ENCODE results near the gene HOXA10.
A peak's percentile ranks its signal among the peaks of the same experiment; 100 is the strongest.

Gene HOXA10

DNA sequence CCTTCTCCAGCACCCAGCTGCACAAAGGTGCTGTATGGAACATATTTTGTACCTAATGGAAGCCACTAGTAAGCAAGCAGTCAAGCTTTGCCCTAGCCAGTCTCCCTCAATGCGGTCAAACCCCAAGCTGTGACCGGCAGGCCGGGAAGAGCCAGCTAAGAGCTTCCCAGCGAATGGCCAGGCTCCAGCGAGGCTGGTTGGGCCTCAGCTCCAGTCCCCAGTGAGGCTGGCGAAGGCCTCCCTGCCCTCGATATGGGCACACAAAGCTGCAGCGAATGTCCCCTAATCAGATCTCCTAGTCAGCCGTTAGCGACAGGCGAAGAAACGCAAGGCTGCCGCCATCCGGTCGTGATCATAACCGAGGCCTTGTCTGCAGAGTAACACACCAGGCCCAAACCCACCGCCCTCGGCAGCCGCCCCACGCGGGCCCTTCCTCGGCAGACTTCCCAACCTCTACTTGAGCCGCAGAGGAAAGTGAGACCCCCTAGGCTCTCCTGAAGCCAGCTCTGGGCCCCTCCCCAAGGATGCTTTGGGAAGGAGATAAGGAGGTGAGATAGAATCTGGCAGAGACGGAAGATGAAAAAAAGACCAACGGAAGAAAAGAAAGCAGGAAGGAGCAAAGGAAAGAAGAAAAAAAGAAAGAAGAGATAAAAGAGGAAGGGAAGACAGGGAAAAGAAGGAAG is 5.7 kb downstream of the HOXA10 start:
- no peak for DNase-seq (ENCODE audit: low read depth in 1 of 2, low spot score in 1 of 2)
- H3K27me3 ChIP-seq (ENCODE audit: insufficient read depth, poor library complexity, severe bottlenecking), result peaks cover 88% of the 10 kb centered on the region
- no peak for TF ChIP-seq GABPA (IDR thresholded peaks at IDR 0.05; ENCODE audit: low read depth)
- TF ChIP-seq, protein P1, sequence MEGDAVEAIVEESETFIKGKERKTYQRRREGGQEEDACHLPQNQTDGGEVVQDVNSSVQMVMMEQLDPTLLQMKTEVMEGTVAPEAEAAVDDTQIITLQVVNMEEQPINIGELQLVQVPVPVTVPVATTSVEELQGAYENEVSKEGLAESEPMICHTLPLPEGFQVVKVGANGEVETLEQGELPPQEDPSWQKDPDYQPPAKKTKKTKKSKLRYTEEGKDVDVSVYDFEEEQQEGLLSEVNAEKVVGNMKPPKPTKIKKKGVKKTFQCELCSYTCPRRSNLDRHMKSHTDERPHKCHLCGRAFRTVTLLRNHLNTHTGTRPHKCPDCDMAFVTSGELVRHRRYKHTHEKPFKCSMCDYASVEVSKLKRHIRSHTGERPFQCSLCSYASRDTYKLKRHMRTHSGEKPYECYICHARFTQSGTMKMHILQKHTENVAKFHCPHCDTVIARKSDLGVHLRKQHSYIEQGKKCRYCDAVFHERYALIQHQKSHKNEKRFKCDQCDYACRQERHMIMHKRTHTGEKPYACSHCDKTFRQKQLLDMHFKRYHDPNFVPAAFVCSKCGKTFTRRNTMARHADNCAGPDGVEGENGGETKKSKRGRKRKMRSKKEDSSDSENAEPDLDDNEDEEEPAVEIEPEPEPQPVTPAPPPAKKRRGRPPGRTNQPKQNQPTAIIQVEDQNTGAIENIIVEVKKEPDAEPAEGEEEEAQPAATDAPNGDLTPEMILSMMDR (IDR thresholded peaks at IDR 0.05; ENCODE audit: insufficient read depth, low read length), result no peak
- TF ChIP-seq POLR2AphosphoS5 (IDR thresholded peaks at IDR 0.05; ENCODE audit: low read depth), result no peak
- TF ChIP-seq, protein P2, sequence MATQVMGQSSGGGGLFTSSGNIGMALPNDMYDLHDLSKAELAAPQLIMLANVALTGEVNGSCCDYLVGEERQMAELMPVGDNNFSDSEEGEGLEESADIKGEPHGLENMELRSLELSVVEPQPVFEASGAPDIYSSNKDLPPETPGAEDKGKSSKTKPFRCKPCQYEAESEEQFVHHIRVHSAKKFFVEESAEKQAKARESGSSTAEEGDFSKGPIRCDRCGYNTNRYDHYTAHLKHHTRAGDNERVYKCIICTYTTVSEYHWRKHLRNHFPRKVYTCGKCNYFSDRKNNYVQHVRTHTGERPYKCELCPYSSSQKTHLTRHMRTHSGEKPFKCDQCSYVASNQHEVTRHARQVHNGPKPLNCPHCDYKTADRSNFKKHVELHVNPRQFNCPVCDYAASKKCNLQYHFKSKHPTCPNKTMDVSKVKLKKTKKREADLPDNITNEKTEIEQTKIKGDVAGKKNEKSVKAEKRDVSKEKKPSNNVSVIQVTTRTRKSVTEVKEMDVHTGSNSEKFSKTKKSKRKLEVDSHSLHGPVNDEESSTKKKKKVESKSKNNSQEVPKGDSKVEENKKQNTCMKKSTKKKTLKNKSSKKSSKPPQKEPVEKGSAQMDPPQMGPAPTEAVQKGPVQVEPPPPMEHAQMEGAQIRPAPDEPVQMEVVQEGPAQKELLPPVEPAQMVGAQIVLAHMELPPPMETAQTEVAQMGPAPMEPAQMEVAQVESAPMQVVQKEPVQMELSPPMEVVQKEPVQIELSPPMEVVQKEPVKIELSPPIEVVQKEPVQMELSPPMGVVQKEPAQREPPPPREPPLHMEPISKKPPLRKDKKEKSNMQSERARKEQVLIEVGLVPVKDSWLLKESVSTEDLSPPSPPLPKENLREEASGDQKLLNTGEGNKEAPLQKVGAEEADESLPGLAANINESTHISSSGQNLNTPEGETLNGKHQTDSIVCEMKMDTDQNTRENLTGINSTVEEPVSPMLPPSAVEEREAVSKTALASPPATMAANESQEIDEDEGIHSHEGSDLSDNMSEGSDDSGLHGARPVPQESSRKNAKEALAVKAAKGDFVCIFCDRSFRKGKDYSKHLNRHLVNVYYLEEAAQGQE (IDR thresholded peaks at IDR 0.05; ENCODE audit: insufficient replicate concordance, low read depth), result no peak
- no peak for TF ChIP-seq SPI1 (IDR thresholded peaks at IDR 0.05; ENCODE audit: borderline replicate concordance, low read depth)
- no peak overlapping the region for H3K27ac ChIP-seq (replicated peaks)
- H3K4me3 ChIP-seq (replicated peaks; ENCODE audit: insufficient read depth, low read length), result no peak overlapping the region

DNA sequence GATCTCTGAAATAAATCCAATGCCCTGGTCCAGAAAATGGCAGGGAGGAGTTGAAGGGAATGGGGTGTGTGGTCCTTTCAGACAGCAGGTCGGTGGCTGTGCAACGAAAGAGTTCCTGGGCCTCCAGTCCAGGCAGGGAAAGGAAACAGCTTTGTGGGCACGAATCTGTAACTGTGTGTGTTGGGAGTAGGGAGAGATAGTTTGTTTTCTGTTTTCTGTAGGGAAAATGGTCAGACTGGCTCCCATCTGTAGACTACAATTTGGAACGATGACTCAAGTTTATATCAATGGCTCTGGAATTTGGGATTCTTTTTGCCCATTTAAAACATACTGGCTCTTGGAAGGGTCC is 6.2 kb downstream of the HOXA10 start:
- DNase-seq (ENCODE audit: low read depth in 1 of 2, low spot score in 1 of 2), result no peak
- no peak overlapping the region for H3K27ac ChIP-seq (replicated peaks)
- H3K27me3 ChIP-seq (ENCODE audit: insufficient read depth, poor library complexity, severe bottlenecking), result peaks cover 85% of the 10 kb centered on the region
- TF ChIP-seq SPI1 (IDR thresholded peaks at IDR 0.05; ENCODE audit: borderline replicate concordance, low read depth), result no peak
- TF ChIP-seq POLR2AphosphoS5 (IDR thresholded peaks at IDR 0.05; ENCODE audit: low read depth), result no peak
- TF ChIP-seq GABPA (IDR thresholded peaks at IDR 0.05; ENCODE audit: low read depth), result no peak
- TF ChIP-seq, protein P1 (IDR thresholded peaks at IDR 0.05; ENCODE audit: insufficient read depth, low read length), result no peak
- TF ChIP-seq, protein P2 (IDR thresholded peaks at IDR 0.05; ENCODE audit: insufficient replicate concordance, low read depth), result no peak
- no peak overlapping the region for H3K4me3 ChIP-seq (replicated peaks; ENCODE audit: insufficient read depth, low read length)

DNA sequence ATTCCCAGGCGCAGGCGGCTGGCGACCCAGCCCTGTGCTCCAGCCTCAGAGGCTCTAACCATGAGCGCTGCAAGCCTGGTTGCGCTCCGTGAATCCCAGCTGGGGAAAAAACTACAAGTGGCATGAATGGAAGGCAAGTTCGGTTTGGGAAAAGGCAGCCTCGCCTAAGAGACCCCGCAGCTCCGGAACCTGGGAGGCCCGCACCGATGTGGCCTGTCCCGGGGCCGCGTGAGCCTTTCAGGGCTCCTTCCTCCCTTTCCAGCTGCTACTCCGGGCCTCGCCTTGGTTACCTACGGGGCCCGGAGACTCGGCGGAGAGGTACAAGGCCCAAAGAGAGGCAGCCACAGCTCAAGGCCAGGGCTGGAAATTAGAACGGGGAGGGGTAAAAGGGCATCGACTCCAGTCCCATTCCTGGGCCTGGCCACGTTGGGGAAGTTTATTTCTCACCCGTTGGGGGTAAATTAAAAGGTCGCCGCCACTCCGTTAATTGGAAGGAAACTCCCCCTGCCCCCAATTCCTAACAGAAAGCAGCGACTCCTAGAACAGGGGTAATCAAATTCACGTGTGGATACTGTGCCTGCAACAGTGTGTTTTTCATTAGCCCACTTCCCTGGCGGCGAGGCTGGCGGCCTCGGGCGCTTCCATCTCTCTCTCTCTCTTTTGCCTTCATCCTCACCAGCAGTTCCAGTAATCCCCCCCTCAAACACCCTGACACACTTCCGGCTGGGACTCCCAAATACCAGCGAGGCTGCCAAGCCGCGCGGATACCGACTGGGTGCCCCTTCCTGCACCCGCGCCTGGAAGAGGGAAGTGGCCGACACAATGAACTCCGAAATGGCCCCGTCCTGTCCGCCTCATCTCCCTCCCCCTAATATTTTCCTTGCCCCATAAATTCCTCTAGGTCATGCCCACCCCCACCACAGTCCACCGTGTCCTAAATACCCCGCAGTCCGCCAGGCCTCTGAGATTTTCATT is 7.3 kb downstream of the HOXA10 start:
- H3K27ac ChIP-seq (replicated peaks), result no peak overlapping the region
- TF ChIP-seq, protein P2 (IDR thresholded peaks at IDR 0.05; ENCODE audit: insufficient replicate concordance, low read depth), result no peak
- TF ChIP-seq GABPA (IDR thresholded peaks at IDR 0.05; ENCODE audit: low read depth) (no peak), SPI1 (IDR thresholded peaks at IDR 0.05; ENCODE audit: borderline replicate concordance, low read depth) (peak; percentile 49; the same call in 1 of the 2 replicates), POLR2AphosphoS5 (IDR thresholded peaks at IDR 0.05; ENCODE audit: low read depth) (no peak)
- TF ChIP-seq, protein P1 (IDR thresholded peaks at IDR 0.05; ENCODE audit: insufficient read depth, low read length), result no peak

More for the DNA sequence above, 7.3 kb downstream of the HOXA10 start:
- no peak for DNase-seq (ENCODE audit: low read depth in 1 of 2, low spot score in 1 of 2)
- H3K4me3 ChIP-seq (replicated peaks; ENCODE audit: insufficient read depth, low read length), result no peak overlapping the region
- H3K27me3 ChIP-seq (ENCODE audit: insufficient read depth, poor library complexity, severe bottlenecking), result peaks cover 74% of the 10 kb centered on the region
